Measurements from ENCODE around the gene THSD7B. TPM values are rescaled to one million over a fixed set of nuclear protein-coding genes. Genes with fewer than 3 reads are reported as not detected.
"Not testable (repeated sequence)": the region's sequence is repeated elsewhere in the genome, so short reads cannot be mapped to it uniquely, and the experiment has no call there.

THSD7B gene
- total and polyA plus RNA-seq, 3 experiments from 2014 or later = not detected

GRCh38 chr2:136758504-136758903 lies 6.8 kb upstream of the THSD7B start:
- H3K27me3 Mint-ChIP-seq = peaks cover 3 to 28% of the 10 kb centered on the region in 2 donors
- H3K4me1 ChIP-seq (ENCODE audit: insufficient read depth, low read length); H3K4me1 Mint-ChIP-seq; H3K4me3 ChIP-seq (ENCODE audit: low read length); H3K27ac Mint-ChIP-seq; H3K27ac ChIP-seq (ENCODE audit: low read depth, low read length); H3K36me3 ChIP-seq (ENCODE audit: insufficient read depth, low read length); H3K4me3 Mint-ChIP-seq; CTCF ChIA-PET; H3K9me3 ChIP-seq (ENCODE audit: low read length); H3K36me3 Mint-ChIP-seq; H3K9me3 Mint-ChIP-seq; DNase-seq; H3K27me3 ChIP-seq (ENCODE audit: insufficient read depth, low read length, poor library complexity, severe bottlenecking); POLR2A ChIA-PET: not testable (repeated sequence)

DNA sequence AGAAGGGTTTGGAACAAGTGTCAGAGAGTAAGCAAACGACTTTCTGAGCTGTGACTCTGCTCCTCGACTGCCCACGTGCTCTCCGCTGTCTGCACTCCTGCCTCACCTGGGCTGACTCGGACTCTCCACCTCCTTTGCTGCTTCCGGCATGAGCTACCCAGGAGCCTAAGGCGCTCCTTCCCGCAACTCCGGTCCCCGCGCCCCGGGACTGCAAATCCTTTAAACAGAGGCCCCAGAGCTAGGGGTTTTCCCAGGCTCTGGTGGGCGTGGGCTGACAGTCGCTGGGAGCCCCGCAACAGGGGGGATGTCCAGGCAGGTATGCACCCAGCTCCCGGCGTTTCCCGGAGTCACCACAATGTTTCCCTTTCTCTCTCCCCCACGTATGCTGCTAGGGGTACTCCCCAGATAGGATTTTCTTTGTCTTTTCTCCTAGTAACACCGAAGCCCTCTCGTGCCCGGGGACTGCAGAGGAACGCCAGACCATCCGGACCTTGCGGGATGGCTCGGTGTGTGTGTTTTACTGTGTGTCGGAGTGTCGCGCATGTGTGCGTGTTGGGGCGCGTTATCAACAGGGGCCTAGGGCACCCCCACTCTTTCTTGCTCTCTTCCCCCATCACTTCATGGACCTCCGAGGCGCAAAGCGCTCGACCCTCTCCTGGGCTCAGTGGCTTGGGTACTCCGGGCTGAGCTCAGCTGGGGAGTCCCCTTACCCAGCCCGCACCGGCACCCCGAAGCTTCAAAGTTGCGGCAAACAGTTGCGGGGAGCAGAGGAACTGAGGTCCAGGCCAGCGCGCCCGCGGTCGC lies 691 bp upstream of the THSD7B start:
- Mint-ChIP-seq H3K27ac (no peak overlapping the region), H3K27me3 (peaks cover 28 to 70% of the 10 kb centered on the region in 2 donors), H3K4me1 (peaks cover 0 to 9% (median 0%) of the 10 kb centered on the region in 3 donors), H3K9me3 (no peaks in the 10 kb centered on the region), H3K4me3 (peak overlapping the region in 2 of 7 donors; percentile 22 to 32), H3K36me3 (no peaks in the 10 kb centered on the region)
- Histone ChIP-seq H3K27ac (ENCODE audit: low read depth, low read length) (no peak overlapping the region), H3K36me3 (ENCODE audit: insufficient read depth, low read length) (no peaks in the 10 kb centered on the region), H3K9me3 (ENCODE audit: low read length) (no peaks in the 10 kb centered on the region), H3K27me3 (ENCODE audit: insufficient read depth, low read length, poor library complexity, severe bottlenecking) (no peaks in the 10 kb centered on the region), H3K4me3 (ENCODE audit: low read length) (no peak overlapping the region), H3K4me1 (ENCODE audit: insufficient read depth, low read length) (no peaks in the 10 kb centered on the region)
- DNase-seq = no peak
- POLR2A ChIA-PET = no interaction called here
- CTCF ChIA-PET = no interaction called here

GRCh38 chr2:136766073-136766404 lies 694 bp downstream of the THSD7B start:
- H3K27me3 ChIP-seq (ENCODE audit: insufficient read depth, low read length, poor library complexity, severe bottlenecking) = no peaks in the 10 kb centered on the region
- no peaks in the 10 kb centered on the region for H3K4me1 ChIP-seq (ENCODE audit: insufficient read depth, low read length)
- Mint-ChIP-seq H3K9me3 (no peaks in the 10 kb centered on the region), H3K27me3 (peaks cover 26 to 66% of the 10 kb centered on the region in 2 donors), H3K36me3 (no peaks in the 10 kb centered on the region), H3K27ac (no peak overlapping the region), H3K4me1 (peaks cover 0 to 9% (median 0%) of the 10 kb centered on the region in 3 donors), H3K4me3 (no peak overlapping the region)
- no peak for DNase-seq
- no peaks in the 10 kb centered on the region for H3K9me3 ChIP-seq (ENCODE audit: low read length)
- H3K36me3 ChIP-seq (ENCODE audit: insufficient read depth, low read length) = no peaks in the 10 kb centered on the region
- no peak overlapping the region for H3K4me3 ChIP-seq (ENCODE audit: low read length)
- CTCF ChIA-PET = no interaction called here
- POLR2A ChIA-PET = no interaction called here
- H3K27ac ChIP-seq (ENCODE audit: low read depth, low read length) = no peak overlapping the region

- Histone ChIP-seq H3K36me3 (ENCODE audit: insufficient read depth, low read length) (no peaks in the 10 kb centered on the region), H3K27ac (ENCODE audit: low read depth, low read length) (no peak overlapping the region), H3K27me3 (ENCODE audit: insufficient read depth, low read length, poor library complexity, severe bottlenecking) (no peaks in the 10 kb centered on the region), H3K4me1 (ENCODE audit: insufficient read depth, low read length) (no peaks in the 10 kb centered on the region), H3K9me3 (ENCODE audit: low read length) (no peaks in the 10 kb centered on the region), H3K4me3 (ENCODE audit: low read length) (no peak overlapping the region)
- H3K27ac Mint-ChIP-seq = peak overlapping the region in 1 of 8 donors; percentile 12
- DNase-seq = no peak
- peaks cover 26 to 57% of the 10 kb centered on the region in 2 donors for H3K27me3 Mint-ChIP-seq
- no peaks in the 10 kb centered on the region for H3K36me3 Mint-ChIP-seq
- H3K9me3 Mint-ChIP-seq = no peaks in the 10 kb centered on the region
- ChIA-PET CTCF (no interaction called here), POLR2A (interaction anchor here (0.6 kb wide), 1 partner anchor 210 kb away, joined by 4 read pairs; no protein-coding TSS in a partner anchor)
- peak overlapping the region in 1 of 7 donors; percentile 9 for H3K4me3 Mint-ChIP-seq
- H3K4me1 Mint-ChIP-seq = peaks cover 0 to 9% (median 0%) of the 10 kb centered on the region in 3 donors
These were observed 1.7 kb downstream of the THSD7B start for GRCh38 chr2:136767030-136767429.

- peaks cover 17 to 32% of the 10 kb centered on the region in 2 donors for H3K27me3 Mint-ChIP-seq
- POLR2A ChIA-PET = no interaction called here
- CTCF ChIA-PET = no interaction called here
- H3K4me1 ChIP-seq (ENCODE audit: insufficient read depth, low read length) = no peaks in the 10 kb centered on the region
- H3K27ac ChIP-seq (ENCODE audit: low read depth, low read length) = no peak overlapping the region
- no peak overlapping the region for H3K4me3 Mint-ChIP-seq
- no peaks in the 10 kb centered on the region for H3K27me3 ChIP-seq (ENCODE audit: insufficient read depth, low read length, poor library complexity, severe bottlenecking)
- DNase-seq = no peak
- peaks cover 0 to 6% (median 0%) of the 10 kb centered on the region in 3 donors for H3K4me1 Mint-ChIP-seq
- H3K36me3 Mint-ChIP-seq = no peaks in the 10 kb centered on the region
- H3K36me3 ChIP-seq (ENCODE audit: insufficient read depth, low read length) = no peaks in the 10 kb centered on the region
- no peak overlapping the region for H3K27ac Mint-ChIP-seq
- no peak overlapping the region for H3K4me3 ChIP-seq (ENCODE audit: low read length)
- H3K9me3 ChIP-seq (ENCODE audit: low read length) = no peaks in the 10 kb centered on the region
- H3K9me3 Mint-ChIP-seq = peaks cover 0 to 2% (median 0%) of the 10 kb centered on the region in 5 donors
These were observed 4.5 kb downstream of the THSD7B start for GRCh38 chr2:136769871-136770270.

DNA sequence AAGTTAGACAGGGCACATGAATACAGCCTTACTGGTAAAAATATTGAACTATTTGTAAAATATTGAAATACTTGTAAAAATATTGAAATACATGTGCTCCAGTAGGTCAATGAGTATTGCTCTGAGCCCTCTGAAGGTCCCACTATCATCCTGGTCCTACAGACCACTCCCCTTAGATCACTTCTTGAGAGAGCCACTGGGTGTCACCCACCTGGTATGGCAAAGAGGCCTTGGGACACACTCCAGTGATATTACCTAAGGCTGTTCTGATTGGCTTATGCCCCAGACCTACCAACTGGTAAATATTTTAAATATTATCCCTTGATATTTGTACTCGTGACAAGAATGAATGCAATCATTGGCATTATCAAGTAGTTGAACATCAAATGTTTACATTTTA lies 5.0 kb downstream of the THSD7B start:
- Mint-ChIP-seq H3K4me3 (no peak overlapping the region), H3K27me3 (peaks cover 15 to 30% of the 10 kb centered on the region in 2 donors), H3K9me3 (peaks cover 0 to 2% (median 0%) of the 10 kb centered on the region in 5 donors), H3K4me1 (peaks cover 0 to 5% (median 0%) of the 10 kb centered on the region in 3 donors), H3K36me3 (no peaks in the 10 kb centered on the region), H3K27ac (no peak overlapping the region)
- no peak for DNase-seq
- ChIA-PET CTCF (no interaction called here), POLR2A (no interaction called here)
- Histone ChIP-seq H3K27ac (ENCODE audit: low read depth, low read length) (no peak overlapping the region), H3K9me3 (ENCODE audit: low read length) (no peaks in the 10 kb centered on the region), H3K36me3 (ENCODE audit: insufficient read depth, low read length) (no peaks in the 10 kb centered on the region), H3K4me1 (ENCODE audit: insufficient read depth, low read length) (no peaks in the 10 kb centered on the region), H3K27me3 (ENCODE audit: insufficient read depth, low read length, poor library complexity, severe bottlenecking) (no peaks in the 10 kb centered on the region), H3K4me3 (ENCODE audit: low read length) (no peak overlapping the region)

DNA sequence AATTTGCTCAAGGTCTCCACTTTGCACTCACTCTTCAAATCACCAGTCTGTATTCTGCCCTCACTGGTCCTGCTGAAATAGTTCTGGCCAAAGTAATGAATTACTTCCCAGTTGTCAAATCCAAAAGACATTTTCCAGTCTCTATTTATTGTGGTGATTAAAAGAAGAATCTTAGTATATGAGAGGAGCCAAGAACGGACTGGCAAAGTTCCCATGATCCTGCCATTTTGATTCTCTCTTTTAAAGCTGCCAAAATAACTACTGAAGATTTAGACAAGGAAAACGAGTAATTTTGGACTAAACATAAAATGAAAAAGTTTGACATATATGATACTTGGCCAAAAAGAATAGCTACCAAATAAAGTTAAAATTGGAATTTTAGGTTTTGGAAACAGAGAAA lies 12.0 kb downstream of the THSD7B start:
- no peaks in the 10 kb centered on the region for H3K4me1 ChIP-seq (ENCODE audit: insufficient read depth, low read length)
- Mint-ChIP-seq H3K27ac (no peak overlapping the region), H3K4me3 (no peak overlapping the region), H3K36me3 (no peaks in the 10 kb centered on the region), H3K27me3 (peaks cover 3 to 11% of the 10 kb centered on the region in 2 donors), H3K9me3 (peaks cover 0 to 4% (median 0%) of the 10 kb centered on the region in 5 donors), H3K4me1 (no peaks in the 10 kb centered on the region)
- no peaks in the 10 kb centered on the region for H3K27me3 ChIP-seq (ENCODE audit: insufficient read depth, low read length, poor library complexity, severe bottlenecking)
- H3K9me3 ChIP-seq (ENCODE audit: low read length) = no peaks in the 10 kb centered on the region
- H3K4me3 ChIP-seq (ENCODE audit: low read length) = no peak overlapping the region
- no peak for DNase-seq
- POLR2A ChIA-PET = no interaction called here
- H3K36me3 ChIP-seq (ENCODE audit: insufficient read depth, low read length) = no peaks in the 10 kb centered on the region
- CTCF ChIA-PET = no interaction called here
- no peak overlapping the region for H3K27ac ChIP-seq (ENCODE audit: low read depth, low read length)

GRCh38 chr2:136783856-136784255 lies 18.5 kb downstream of the THSD7B start:
- Histone ChIP-seq H3K27me3 (ENCODE audit: insufficient read depth, low read length, poor library complexity, severe bottlenecking) (no peaks in the 10 kb centered on the region), H3K4me3 (ENCODE audit: low read length) (no peak overlapping the region), H3K9me3 (ENCODE audit: low read length) (no peaks in the 10 kb centered on the region), H3K4me1 (ENCODE audit: insufficient read depth, low read length) (no peaks in the 10 kb centered on the region), H3K27ac (ENCODE audit: low read depth, low read length) (no peak overlapping the region), H3K36me3 (ENCODE audit: insufficient read depth, low read length) (no peaks in the 10 kb centered on the region)
- Mint-ChIP-seq H3K4me1 (no peaks in the 10 kb centered on the region), H3K36me3 (no peaks in the 10 kb centered on the region), H3K9me3 (peaks cover 0 to 2% (median 0%) of the 10 kb centered on the region in 5 donors), H3K27ac (no peak overlapping the region), H3K27me3 (peaks cover 7 to 8% of the 10 kb centered on the region in 2 donors), H3K4me3 (no peak overlapping the region)
- ChIA-PET CTCF (no interaction called here), POLR2A (no interaction called here)
- DNase-seq = no peak
